H7 (cell line): ENCODE results near the gene AP3D1. TPM values are rescaled to one million over a fixed set of nuclear protein-coding genes. Genes with fewer than 3 reads are reported as not detected.
A peak's percentile ranks its signal among the peaks of the same experiment; 100 is the strongest.

Experiments
- DNase-seq: peaks from one replicate; pipeline ENCODE4 v3.0.0; 2012
- H3K27me3 ChIP-seq: 2 replicates; pipeline ENCODE4 v1.6.0; 2011; ENCODE audit warnings: mild to moderate bottlenecking, low read length; ENCODE audit not compliant: control insufficient read depth, insufficient read depth
- H3K36me3 ChIP-seq: replicated peaks from 2 replicates; pipeline ENCODE4 v1.5.1; 2011; ENCODE audit warnings: low read length; ENCODE audit not compliant: control insufficient read depth, insufficient read depth
- H3K4me3 ChIP-seq: 2 replicates; pipeline ENCODE4 v1.5.1; 2011; ENCODE audit warnings: low read depth, mild to moderate bottlenecking, control low read depth, low read length, moderate library complexity; ENCODE audit not compliant: insufficient read depth
- total RNA-seq: library from RNA; depleted of rRNA; stranded (reverse); fragments of >200 nt; shearing (Covaris generic); gene quantifications from 2 replicates; pipeline ENCODE4 v1.2.3, GENCODE V29; 2014

The AP3D1 gene
- total RNA-seq, 1 experiment from 2014 or later: 177 TPM

DNA sequence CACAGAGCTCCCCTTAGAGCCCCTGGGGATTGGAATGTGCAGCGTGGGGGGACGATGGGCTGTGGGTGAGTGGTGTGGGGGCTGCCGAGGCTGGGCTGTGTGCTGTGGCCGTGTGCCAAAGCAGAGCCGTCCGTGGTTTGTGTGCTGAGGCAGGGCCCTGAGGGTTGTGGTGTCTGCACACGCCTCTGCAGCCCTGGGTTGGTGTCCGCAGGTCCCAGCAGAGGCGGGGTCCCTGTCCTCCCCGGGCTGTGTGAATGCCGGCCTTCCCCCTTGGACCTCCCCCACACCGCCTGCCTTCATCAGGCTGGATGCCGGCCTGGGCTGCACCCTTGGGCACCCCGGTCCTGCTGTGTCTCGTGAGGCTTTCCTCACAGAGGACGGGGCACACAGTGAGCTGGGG is 38.5 kb upstream of the AP3D1 start:
- no peak overlapping the region for H3K4me3 ChIP-seq
- no peaks in the 10 kb centered on the region for H3K27me3 ChIP-seq
- DNase-seq: no peak
- peaks cover 14% of the 10 kb centered on the region for H3K36me3 ChIP-seq

DNA sequence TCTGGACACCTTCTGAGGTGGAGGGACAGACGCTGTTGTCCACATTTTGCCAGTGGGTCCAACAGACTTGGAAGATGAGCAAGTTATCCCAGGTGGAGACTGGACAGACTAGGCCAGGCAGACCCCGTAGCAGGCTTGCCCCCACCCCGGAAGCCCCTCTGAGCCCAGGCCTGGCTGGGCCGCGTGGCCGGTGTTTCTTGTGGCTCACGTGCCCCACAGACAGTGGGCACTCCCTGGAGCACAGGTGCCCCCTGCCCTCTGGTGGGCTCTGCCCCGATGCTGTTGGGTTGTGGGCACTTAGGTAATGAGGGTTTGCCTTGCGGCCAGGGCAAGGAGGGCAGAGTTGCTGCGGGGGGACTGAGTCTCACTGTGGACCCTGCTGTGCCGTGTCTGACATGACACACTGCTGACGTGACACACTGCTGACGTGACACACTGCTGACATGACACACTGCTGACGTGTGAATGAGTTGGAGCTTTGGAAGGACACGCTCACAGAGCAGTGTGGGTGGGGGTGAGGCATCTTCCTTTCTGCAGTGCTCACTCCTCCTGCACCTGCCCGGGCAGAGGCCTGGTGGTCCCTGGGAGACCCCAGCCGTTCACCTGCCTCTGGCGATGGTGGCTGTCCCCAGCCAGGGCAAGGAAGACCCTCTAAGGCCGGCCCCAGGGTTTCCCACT is 37.5 kb upstream of the AP3D1 start:
- DNase-seq: no peak
- H3K4me3 ChIP-seq: no peak overlapping the region
- no peaks in the 10 kb centered on the region for H3K27me3 ChIP-seq
- peaks cover 12% of the 10 kb centered on the region for H3K36me3 ChIP-seq

DNA sequence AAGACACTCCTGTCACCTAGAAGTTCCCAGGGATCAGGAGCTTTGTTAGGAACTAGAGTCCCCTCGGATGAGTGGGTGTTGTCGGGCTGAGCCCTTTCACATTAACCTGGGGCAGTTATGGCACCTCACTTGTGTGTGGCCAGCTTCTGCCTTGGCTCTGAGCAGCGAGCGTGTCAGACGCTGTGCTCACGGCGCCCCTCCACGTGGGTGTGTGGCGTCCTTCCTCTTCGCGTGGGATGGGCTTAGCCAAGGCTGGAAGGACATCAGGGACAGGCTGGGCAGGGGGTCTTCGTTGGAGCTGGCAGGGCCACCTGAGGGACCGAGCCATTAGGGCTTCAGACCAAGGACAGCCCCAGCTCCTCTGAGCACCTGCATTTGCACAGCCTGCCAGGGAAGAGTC is 35.8 kb upstream of the AP3D1 start:
- Histone ChIP-seq H3K36me3 (peaks cover 10% of the 10 kb centered on the region), H3K4me3 (no peak overlapping the region), H3K27me3 (no peaks in the 10 kb centered on the region)
- DNase-seq: no peak

DNA sequence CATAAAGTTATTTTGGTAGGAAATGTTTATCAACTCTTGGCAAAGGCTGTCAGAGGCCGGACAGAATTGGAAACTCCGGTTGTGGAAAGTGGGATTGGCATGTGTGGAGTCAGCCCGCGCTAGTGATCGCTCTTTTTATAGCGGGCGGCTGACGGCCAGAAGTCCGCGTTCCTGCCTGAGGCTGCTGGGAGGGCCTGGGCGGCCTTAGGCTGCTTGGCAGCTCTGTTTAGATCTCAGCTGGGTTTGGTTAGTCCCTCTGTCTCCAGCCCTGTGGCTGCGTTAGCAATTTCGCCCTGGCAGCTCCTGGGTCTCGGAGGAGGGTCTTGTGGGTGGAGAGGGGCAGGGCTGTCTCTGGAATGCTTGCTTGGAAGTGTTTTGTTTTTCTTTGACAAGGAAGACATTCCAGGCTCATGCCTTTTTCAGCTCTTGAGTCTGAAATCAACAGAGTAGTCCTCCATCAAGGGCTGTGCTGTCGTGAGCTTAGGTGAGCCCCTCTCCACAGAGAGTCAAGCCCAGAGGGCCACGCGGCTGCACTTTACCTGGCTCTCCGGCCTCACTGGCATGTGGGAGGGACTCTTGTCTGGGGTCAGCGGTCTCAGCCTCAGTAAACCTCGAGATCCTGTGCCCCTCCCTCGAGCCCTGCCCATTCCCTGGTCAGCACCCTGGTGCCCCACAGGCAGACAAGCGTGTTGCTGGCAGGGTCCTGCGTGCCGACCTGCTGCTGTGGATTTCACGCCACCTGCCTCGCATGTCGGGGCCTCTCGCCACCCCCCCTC is 34.9 kb upstream of the AP3D1 start:
- H3K36me3 ChIP-seq: peaks cover 6% of the 10 kb centered on the region
- H3K4me3 ChIP-seq: no peak overlapping the region
- no peak for DNase-seq
- H3K27me3 ChIP-seq: no peaks in the 10 kb centered on the region

DNA sequence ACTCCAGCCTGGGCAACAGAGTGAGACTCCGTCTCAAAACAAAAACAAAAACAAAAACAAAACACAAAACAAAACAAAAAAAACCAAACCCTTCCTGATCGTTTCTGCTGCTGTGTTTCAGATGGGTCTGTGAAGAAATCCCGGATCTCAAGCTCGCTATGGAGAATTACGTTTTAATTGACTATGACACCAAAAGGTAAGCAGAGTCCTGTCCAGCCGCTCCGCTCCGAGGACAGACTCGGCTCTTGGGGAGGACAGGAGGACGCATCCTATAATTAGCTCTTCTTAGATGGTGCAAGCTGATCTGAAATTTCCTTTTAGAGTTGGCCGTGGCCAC is 34.3 kb upstream of the AP3D1 start:
- no peak overlapping the region for H3K4me3 ChIP-seq
- DNase-seq: no peak
- H3K36me3 ChIP-seq: peaks cover 3% of the 10 kb centered on the region
- H3K27me3 ChIP-seq: no peaks in the 10 kb centered on the region

DNA sequence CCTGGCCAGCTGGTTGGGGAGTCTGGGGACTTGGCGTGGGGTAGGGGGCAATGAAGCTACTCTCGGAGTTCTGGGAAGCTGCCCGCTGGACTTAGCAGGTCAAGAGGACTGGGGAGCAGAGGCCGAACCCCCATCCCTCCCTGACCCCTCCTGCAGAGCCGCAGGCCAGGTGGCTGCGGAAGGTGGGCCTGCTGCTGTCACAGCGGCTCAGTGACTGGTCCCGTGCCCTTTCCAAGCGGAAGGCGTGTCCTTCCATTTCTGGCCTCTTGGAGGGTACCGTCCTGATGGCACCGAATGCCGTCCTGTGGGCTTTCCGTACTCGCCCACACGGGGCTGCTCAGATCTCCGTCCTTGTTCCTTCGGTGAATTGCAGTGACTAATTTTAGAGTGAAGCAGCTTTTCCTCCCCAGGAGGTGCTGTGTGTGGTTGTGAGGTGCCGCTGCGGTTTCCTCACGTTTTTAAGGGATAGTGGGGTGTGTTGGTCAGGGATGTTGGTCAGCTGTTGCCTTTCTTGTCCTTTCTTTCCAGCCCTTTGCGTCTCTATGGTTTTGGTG is 33.1 kb upstream of the AP3D1 start:
- Histone ChIP-seq H3K27me3 (no peaks in the 10 kb centered on the region), H3K36me3 (peaks cover 3% of the 10 kb centered on the region), H3K4me3 (no peak overlapping the region)
- DNase-seq: no peak

DNA sequence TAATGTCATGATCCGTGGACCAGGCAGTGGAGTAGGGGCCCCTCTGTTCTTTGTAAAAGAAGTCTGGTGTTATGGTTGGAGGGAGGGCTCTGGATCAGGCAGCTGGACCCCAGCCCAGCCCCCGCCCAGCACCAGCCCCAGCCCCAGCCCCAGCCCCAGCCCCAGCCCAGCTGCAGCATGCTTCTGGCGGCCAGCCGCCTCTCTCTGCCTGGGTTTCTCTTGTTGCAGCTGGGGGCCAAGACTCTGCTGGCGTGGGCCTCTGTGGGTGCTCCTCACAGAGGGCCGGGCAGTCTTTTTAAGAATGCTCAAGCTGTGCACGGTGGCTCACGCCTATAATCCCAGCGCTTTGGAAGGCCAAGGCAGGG is 30.2 kb upstream of the AP3D1 start:
- Histone ChIP-seq H3K27me3 (no peaks in the 10 kb centered on the region), H3K36me3 (peaks cover 1% of the 10 kb centered on the region), H3K4me3 (no peak overlapping the region)
- no peak for DNase-seq

DNA sequence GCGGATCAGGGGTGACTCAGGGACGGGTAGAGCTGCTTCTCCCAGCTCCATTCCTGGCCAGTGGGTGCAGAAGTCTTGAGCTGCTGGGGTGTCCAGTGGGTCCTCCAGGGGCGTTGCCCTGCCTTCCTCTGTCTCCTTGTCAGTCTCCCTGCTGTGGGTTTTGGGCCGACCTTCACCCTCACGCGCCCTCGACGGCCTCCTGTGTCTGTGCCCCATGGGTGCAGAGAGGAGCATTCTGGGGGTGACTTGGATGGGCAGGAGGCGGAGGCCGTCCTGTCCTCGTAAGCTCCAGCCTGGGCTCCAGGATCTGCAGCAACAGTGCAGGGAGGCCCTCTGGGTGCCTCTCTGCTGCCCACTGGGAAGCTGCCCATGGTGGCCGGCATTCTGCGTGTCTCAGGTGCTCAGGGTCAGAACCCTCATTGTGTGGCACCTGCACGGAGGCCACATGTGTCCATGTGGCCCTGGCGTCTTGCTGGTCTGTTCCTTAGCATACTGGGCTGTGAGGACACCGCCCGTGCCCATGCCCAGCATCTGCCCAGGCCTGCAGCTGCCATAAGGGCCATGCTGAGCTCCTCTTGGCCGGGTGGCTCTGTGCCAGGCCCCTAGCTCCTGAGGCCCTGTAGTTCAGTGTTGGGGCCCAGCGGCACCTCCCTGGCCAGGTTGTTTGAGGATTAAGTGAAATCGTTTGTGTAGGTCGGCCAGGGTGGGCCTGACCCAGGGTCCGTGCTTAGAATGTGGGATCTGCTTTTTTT is 29.7 kb upstream of the AP3D1 start:
- Histone ChIP-seq H3K27me3 (no peaks in the 10 kb centered on the region), H3K36me3 (peaks cover 1% of the 10 kb centered on the region; the same call in 1 of the 2 replicates), H3K4me3 (no peak overlapping the region)
- no peak for DNase-seq

DNA sequence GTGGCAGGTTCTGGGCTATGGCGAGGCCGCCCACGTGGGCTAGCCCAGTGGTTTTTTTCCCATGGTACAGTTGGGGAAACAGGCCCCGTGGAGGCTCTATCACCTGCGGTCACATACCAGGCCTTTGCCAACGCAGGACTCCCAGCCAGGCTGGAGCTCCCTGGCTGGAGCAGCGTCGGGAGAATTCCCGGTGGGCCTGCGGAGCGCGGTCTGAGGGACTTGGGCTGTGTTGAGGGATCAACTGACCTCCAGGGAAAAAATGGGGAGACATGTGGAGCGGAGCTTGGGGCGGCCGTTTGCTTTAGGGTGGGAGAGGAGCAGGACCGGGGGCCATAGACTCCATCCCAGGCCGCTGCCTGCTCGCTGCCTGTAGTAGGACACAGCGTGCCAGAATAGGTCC is 28.7 kb upstream of the AP3D1 start:
- DNase-seq: no peak

DNA sequence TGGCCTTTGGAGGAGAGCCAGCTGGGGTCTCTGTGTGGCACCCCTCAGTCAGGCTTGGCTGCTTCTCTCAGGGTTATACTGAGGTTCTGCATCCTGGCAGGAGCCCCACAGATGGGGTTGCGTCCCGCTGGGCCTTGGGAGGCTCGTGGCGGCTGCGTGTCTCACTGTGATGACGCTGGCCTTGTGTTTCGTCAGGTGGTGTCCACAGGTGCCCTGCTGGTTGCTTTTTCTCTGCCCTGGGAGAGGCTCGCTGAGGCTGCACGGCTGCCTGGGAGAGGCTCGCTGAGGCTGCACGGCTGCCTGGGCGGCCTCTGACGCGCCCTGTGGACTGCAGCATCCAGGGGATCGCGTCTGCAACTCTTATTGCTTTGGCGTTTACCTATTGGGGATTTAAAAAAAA is 27.7 kb upstream of the AP3D1 start:
- DNase-seq: no peak
- no peaks in the 10 kb centered on the region for H3K36me3 ChIP-seq
- no peaks in the 10 kb centered on the region for H3K27me3 ChIP-seq
- no peak overlapping the region for H3K4me3 ChIP-seq

More for the DNA sequence above, 28.7 kb upstream of the AP3D1 start:
- no peaks in the 10 kb centered on the region for H3K27me3 ChIP-seq
- H3K4me3 ChIP-seq: no peak overlapping the region
- no peaks in the 10 kb centered on the region; the same call in 1 of the 2 replicates for H3K36me3 ChIP-seq

DNA sequence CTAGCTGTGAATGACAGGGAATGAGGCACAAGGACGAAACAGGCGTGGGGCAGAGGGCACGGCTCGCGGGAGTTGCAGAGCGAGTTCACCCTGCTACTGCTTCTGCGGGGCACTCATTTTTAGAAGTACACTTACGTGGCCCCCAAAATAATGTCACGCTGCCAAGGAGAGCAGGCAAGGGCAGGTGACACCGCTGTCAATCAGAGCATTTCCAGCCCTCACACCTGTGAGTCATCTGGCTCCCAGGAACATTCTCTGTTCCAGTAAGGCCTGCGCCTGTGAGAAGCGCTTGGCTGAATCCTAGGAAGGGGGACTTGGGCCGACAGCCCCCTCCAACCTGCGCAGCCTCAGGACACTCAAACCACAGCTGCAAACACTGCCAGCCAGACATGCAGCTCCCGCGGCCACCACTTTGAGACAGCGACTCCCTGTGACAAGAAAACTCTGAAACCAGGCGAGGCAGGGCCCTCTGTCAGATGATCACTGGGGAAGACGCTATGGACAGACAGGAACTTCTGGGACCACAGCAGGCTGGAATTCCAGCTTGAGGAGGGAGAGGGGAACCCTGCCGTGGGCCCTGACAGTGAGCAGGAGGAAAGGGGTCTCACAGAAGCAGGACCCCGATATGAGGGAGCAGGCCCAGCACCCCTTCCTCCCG is 25.1 kb upstream of the AP3D1 start:
- no peak for DNase-seq
- no peak overlapping the region for H3K4me3 ChIP-seq
- no peaks in the 10 kb centered on the region for H3K36me3 ChIP-seq
- no peaks in the 10 kb centered on the region for H3K27me3 ChIP-seq

DNA sequence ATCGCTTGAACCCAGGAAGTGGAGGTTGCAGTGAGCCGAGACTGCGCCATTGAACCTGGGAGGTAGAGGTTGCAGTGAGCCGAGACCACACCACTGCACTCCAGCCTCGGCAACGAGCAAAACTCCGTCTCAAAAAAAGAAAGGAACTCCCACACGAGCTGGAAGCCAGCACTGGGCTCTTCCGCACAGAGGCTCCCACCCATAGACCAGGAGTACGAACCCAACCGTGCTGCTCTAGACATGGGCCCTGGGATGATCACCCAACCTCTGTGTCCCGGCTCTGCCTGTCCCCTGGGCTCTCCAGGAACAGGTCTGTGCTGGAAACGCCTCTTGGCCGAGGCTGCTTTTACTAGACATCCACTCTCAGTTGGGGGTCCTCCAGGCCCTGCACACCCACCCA is 24.4 kb upstream of the AP3D1 start:
- Histone ChIP-seq H3K36me3 (no peaks in the 10 kb centered on the region), H3K27me3 (no peaks in the 10 kb centered on the region), H3K4me3 (no peak overlapping the region)
- no peak for DNase-seq

DNA sequence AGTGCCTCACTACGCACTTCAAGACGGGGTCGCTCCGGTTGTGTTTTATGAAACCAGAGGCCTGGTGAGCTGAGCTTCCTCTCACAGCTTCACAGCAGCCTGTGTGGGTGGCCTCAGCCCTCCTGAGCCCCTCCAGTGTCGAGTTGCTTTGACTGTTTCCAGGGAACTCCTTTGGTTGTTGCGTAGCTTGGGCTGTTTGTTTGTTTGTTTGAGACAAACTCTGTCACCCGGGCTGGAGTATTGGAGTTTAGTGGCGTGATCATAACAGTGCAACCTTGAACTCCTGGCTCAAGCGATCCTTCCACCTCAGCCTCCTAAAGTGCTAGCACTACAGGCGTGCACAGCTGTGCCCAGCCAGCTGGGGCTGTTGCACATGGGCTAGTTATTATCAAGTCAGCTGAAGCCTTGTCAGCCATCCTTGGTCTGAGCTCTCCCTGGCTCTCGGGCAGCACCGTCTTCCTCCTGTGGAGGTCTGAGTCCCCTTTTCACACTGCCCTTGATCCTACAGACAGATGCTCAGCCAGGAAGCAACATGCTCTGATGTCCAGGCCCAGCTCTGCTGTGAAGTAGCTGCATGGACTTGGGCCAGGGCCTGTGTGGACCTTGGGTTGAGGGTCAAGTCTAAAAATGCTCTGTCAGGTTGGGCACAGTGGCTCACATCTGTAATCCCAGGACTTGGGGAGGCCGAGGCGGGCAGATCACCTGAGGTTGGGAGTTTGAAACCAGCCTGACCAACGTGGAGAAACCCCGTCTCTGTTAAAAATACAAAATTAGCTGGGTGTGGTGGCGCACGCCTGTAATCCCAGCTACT is 22.6 kb upstream of the AP3D1 start:
- no peaks in the 10 kb centered on the region for H3K27me3 ChIP-seq
- DNase-seq: no peak
- H3K36me3 ChIP-seq: no peaks in the 10 kb centered on the region
- no peak overlapping the region for H3K4me3 ChIP-seq

DNA sequence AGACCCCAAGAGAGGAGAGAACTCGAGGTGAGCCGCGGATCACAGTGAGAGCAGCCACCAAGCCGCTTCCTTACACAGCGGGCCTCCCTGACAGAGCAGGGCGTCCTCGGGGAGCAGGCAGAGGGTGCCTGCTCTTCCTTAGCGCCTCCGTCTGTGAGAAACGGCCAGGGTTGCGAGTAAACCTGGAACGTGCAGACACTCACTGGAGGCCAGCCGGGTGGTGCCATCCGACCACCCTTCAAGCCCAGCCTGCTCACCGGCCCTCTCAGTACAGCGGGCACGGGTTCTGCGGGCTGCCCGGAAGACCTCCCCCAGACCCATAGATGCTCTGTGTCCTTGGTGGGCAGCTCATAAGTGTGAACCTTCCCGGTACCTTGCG is 22.0 kb upstream of the AP3D1 start:
- Histone ChIP-seq H3K36me3 (no peaks in the 10 kb centered on the region), H3K4me3 (no peak overlapping the region), H3K27me3 (no peaks in the 10 kb centered on the region)
- DNase-seq: peak; percentile 41
